ENCODE data around the gene PTPRK. TPM values are rescaled to one million over a fixed set of nuclear protein-coding genes. Genes with fewer than 3 reads are reported as not detected.

The PTPRK gene
- total and polyA plus RNA-seq, 5 experiments from 2014 or later: 3.7 to 7.5 (median 6.3) TPM

GRCh38 chr6:128417698-128418097, 102.7 kb downstream of the PTPRK start:
- POLR2A ChIA-PET: no interaction called here
- Mint-ChIP-seq H3K27ac (no peak overlapping the region), H3K9me3 (peaks cover 0 to 18% (median 8%) of the 10 kb centered on the region in 9 donors), H3K4me1 (no peaks in the 10 kb centered on the region), H3K27me3 (no peaks in the 10 kb centered on the region), H3K36me3 (peaks cover 2 to 20% (median 15%) of the 10 kb centered on the region in 3 donors), H3K4me3 (no peak overlapping the region)
- ATAC-seq (no peak), DNase-seq (no peak)

- no peak for ATAC-seq
- peaks cover 0 to 19% (median 15%) of the 10 kb centered on the region in 3 donors for H3K36me3 Mint-ChIP-seq
- no peak overlapping the region for H3K4me3 Mint-ChIP-seq
- no peak overlapping the region for H3K27ac Mint-ChIP-seq
- H3K9me3 Mint-ChIP-seq: peaks cover 0 to 18% (median 7%) of the 10 kb centered on the region in 9 donors
- H3K4me1 Mint-ChIP-seq: peaks cover 0 to 1% (median 0%) of the 10 kb centered on the region in 4 donors
- POLR2A ChIA-PET: no interaction called here
- DNase-seq: no peak
- H3K27me3 Mint-ChIP-seq: no peaks in the 10 kb centered on the region
Observed at GRCh38 chr6:128415387-128415786, 105.0 kb downstream of the PTPRK start.

GRCh38 chr6:128414943-128415342, 105.5 kb downstream of the PTPRK start:
- no peak overlapping the region for H3K4me3 Mint-ChIP-seq
- DNase-seq (no peak), ATAC-seq (no peak)
- no peaks in the 10 kb centered on the region for H3K27me3 Mint-ChIP-seq
- H3K4me1 Mint-ChIP-seq: peaks cover 0 to 1% (median 0%) of the 10 kb centered on the region in 4 donors
- no peak overlapping the region for H3K27ac Mint-ChIP-seq
- peaks cover 0 to 17% (median 6%) of the 10 kb centered on the region in 9 donors for H3K9me3 Mint-ChIP-seq
- H3K36me3 Mint-ChIP-seq: peaks cover 0 to 18% (median 15%) of the 10 kb centered on the region in 3 donors
- POLR2A ChIA-PET: no interaction called here

- ATAC-seq: no peak
Observed at GRCh38 chr6:128413291-128413690, 107.1 kb downstream of the PTPRK start.

GRCh38 chr6:128412680-128413079, 107.7 kb downstream of the PTPRK start:
- H3K9me3 Mint-ChIP-seq: peaks cover 0 to 2% (median 0%) of the 10 kb centered on the region in 9 donors
- POLR2A ChIA-PET: no interaction called here
- peaks cover 0 to 1% (median 0%) of the 10 kb centered on the region in 4 donors for H3K4me1 Mint-ChIP-seq
- H3K36me3 Mint-ChIP-seq: peaks cover 0 to 7% (median 6%) of the 10 kb centered on the region in 3 donors
- DNase-seq (no peak), ATAC-seq (no peak)
- H3K27ac Mint-ChIP-seq: no peak overlapping the region
- H3K27me3 Mint-ChIP-seq: no peaks in the 10 kb centered on the region
- no peak overlapping the region for H3K4me3 Mint-ChIP-seq

More at GRCh38 chr6:128413291-128413690, 107.1 kb downstream of the PTPRK start:
- H3K36me3 Mint-ChIP-seq: peaks cover 0 to 8% (median 7%) of the 10 kb centered on the region in 3 donors
- H3K9me3 Mint-ChIP-seq: peaks cover 0 to 8% (median under 1%) of the 10 kb centered on the region in 9 donors
- H3K27ac Mint-ChIP-seq: no peak overlapping the region
- POLR2A ChIA-PET: no interaction called here
- DNase-seq: no peak
- no peak overlapping the region for H3K4me3 Mint-ChIP-seq
- H3K4me1 Mint-ChIP-seq: peaks cover 0 to 1% (median 0%) of the 10 kb centered on the region in 4 donors
- no peaks in the 10 kb centered on the region for H3K27me3 Mint-ChIP-seq

- H3K4me3 Mint-ChIP-seq: no peak overlapping the region
- POLR2A ChIA-PET: no interaction called here
- ATAC-seq: no peak
- H3K9me3 Mint-ChIP-seq: no peaks in the 10 kb centered on the region
- peak overlapping the region in 1 of 10 donors; percentile 5 for H3K27ac Mint-ChIP-seq
- DNase-seq: no peak
- H3K36me3 Mint-ChIP-seq: peaks cover 0 to 8% (median 1%) of the 10 kb centered on the region in 3 donors
- H3K27me3 Mint-ChIP-seq: no peaks in the 10 kb centered on the region
- H3K4me1 Mint-ChIP-seq: peaks cover 0 to 1% (median 0%) of the 10 kb centered on the region in 4 donors
Observed at GRCh38 chr6:128410584-128410983, 109.8 kb downstream of the PTPRK start.

GRCh38 chr6:128409003-128409402, 111.4 kb downstream of the PTPRK start:
- Mint-ChIP-seq H3K9me3 (no peaks in the 10 kb centered on the region), H3K36me3 (peaks cover 0 to 10% (median 4%) of the 10 kb centered on the region in 3 donors), H3K27ac (no peak overlapping the region), H3K4me3 (no peak overlapping the region), H3K27me3 (no peaks in the 10 kb centered on the region), H3K4me1 (peaks cover 0 to 4% (median 0%) of the 10 kb centered on the region in 4 donors)
- POLR2A ChIA-PET: no interaction called here
- DNase-seq: no peak
- no peak for ATAC-seq

GRCh38 chr6:128406453-128406852, 113.9 kb downstream of the PTPRK start:
- DNase-seq: no peak
- no peaks in the 10 kb centered on the region for H3K9me3 Mint-ChIP-seq
- H3K4me1 Mint-ChIP-seq: peaks cover 0 to 4% (median 0%) of the 10 kb centered on the region in 4 donors
- no peaks in the 10 kb centered on the region for H3K27me3 Mint-ChIP-seq
- peaks cover 0 to 10% (median 4%) of the 10 kb centered on the region in 3 donors for H3K36me3 Mint-ChIP-seq
- H3K27ac Mint-ChIP-seq: no peak overlapping the region
- no peak overlapping the region for H3K4me3 Mint-ChIP-seq
- ATAC-seq: no peak
- POLR2A ChIA-PET: no interaction called here

- H3K36me3 Mint-ChIP-seq: peaks cover 0 to 12% (median 4%) of the 10 kb centered on the region in 3 donors
- H3K27me3 Mint-ChIP-seq: no peaks in the 10 kb centered on the region
- peaks cover 0 to 6% (median 2%) of the 10 kb centered on the region in 4 donors for H3K4me1 Mint-ChIP-seq
- ATAC-seq (no peak), DNase-seq (no peak)
- H3K9me3 Mint-ChIP-seq: no peaks in the 10 kb centered on the region
- H3K27ac Mint-ChIP-seq: no peak overlapping the region
- no peak overlapping the region for H3K4me3 Mint-ChIP-seq
- POLR2A ChIA-PET: no interaction called here
Observed at GRCh38 chr6:128403618-128404444, 116.6 kb downstream of the PTPRK start.

GRCh38 chr6:128400875-128401274, 119.5 kb downstream of the PTPRK start:
- no peak overlapping the region for H3K4me3 Mint-ChIP-seq
- peaks cover 0 to 6% (median 2%) of the 10 kb centered on the region in 4 donors for H3K4me1 Mint-ChIP-seq
- no peak for ATAC-seq
- no peak for DNase-seq
- no peak overlapping the region for H3K27ac Mint-ChIP-seq
- peaks cover 3 to 9% (median 9%) of the 10 kb centered on the region in 3 donors for H3K36me3 Mint-ChIP-seq
- H3K27me3 Mint-ChIP-seq: no peaks in the 10 kb centered on the region
- POLR2A ChIA-PET: no interaction called here
- peaks cover 0 to 3% (median 0%) of the 10 kb centered on the region in 9 donors for H3K9me3 Mint-ChIP-seq

GRCh38 chr6:128397996-128398395, 122.4 kb downstream of the PTPRK start:
- H3K27ac Mint-ChIP-seq: no peak overlapping the region
- H3K36me3 Mint-ChIP-seq: peaks cover 3 to 6% (median 5%) of the 10 kb centered on the region in 3 donors
- no peak overlapping the region for H3K4me3 Mint-ChIP-seq
- ATAC-seq (no peak), DNase-seq (no peak)
- peaks cover 0 to 4% (median 2%) of the 10 kb centered on the region in 4 donors for H3K4me1 Mint-ChIP-seq
- POLR2A ChIA-PET: no interaction called here
- H3K27me3 Mint-ChIP-seq: no peaks in the 10 kb centered on the region
- H3K9me3 Mint-ChIP-seq: peaks cover 0 to 3% (median 0%) of the 10 kb centered on the region in 9 donors

- POLR2A ChIA-PET: no interaction called here
- H3K4me3 Mint-ChIP-seq: no peak overlapping the region
- DNase-seq: no peak
- H3K27me3 Mint-ChIP-seq: no peaks in the 10 kb centered on the region
- no peak for ATAC-seq
- peaks cover 0 to 4% (median 2%) of the 10 kb centered on the region in 4 donors for H3K4me1 Mint-ChIP-seq
- no peak overlapping the region for H3K27ac Mint-ChIP-seq
- H3K9me3 Mint-ChIP-seq: peaks cover 0 to 3% (median 0%) of the 10 kb centered on the region in 9 donors
- peaks cover 3 to 8% (median 5%) of the 10 kb centered on the region in 3 donors for H3K36me3 Mint-ChIP-seq
Observed at GRCh38 chr6:128395596-128395995, 124.8 kb downstream of the PTPRK start.

GRCh38 chr6:128395188-128395587, 125.2 kb downstream of the PTPRK start:
- ATAC-seq: no peak
- peaks cover 0 to 4% (median under 1%) of the 10 kb centered on the region in 4 donors for H3K4me1 Mint-ChIP-seq
- POLR2A ChIA-PET: no interaction called here

More at GRCh38 chr6:128395188-128395587, 125.2 kb downstream of the PTPRK start:
- DNase-seq: no peak
- no peaks in the 10 kb centered on the region for H3K27me3 Mint-ChIP-seq
- H3K27ac Mint-ChIP-seq: no peak overlapping the region
- H3K4me3 Mint-ChIP-seq: no peak overlapping the region
- H3K9me3 Mint-ChIP-seq: peaks cover 0 to 3% (median 0%) of the 10 kb centered on the region in 9 donors
- H3K36me3 Mint-ChIP-seq: peaks cover 3 to 8% (median 5%) of the 10 kb centered on the region in 3 donors
